GM21786 (cell line): ENCODE results near the gene CDHR2.
"Not testable (repeated sequence)": the region's sequence is repeated elsewhere in the genome, so short reads cannot be mapped to it uniquely, and the experiment has no call there.

Source experiments
- ATAC-seq: cut with Tn5 transposase; IDR thresholded peaks from one replicate; pipeline ENCODE4 v1.9.1; 2021; ENCODE audit not compliant: unreplicated experiment

CDHR2 gene

DNA sequence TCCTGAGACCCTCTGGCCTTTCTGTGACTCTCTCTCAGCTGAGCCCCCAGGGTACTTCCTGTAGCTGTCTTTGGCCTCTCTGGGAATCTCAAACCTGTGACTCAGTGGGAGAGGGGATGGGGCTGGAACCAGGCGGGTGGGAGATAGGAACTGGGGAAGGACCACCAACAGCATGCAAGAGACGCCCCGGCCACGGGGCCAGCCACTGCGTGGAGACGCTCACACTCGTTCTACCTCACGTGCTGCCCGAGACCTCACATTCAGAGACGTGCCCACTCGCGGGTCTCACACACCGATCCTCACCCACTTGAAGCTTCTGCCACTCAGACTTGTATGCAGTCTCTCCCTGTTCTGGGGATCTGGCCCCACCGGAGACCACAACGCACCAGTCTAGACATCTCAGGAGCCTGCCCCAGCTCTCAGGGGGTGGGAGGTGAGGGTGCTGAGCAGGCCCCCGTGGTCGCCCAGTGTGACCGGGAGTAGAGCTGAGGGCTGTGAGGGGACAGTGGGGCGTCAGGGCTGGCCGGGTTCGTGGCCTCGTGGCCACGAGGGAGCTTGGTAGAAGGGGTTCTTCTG, 47.0 kb downstream of the CDHR2 start:
- no peak for ATAC-seq

DNA sequence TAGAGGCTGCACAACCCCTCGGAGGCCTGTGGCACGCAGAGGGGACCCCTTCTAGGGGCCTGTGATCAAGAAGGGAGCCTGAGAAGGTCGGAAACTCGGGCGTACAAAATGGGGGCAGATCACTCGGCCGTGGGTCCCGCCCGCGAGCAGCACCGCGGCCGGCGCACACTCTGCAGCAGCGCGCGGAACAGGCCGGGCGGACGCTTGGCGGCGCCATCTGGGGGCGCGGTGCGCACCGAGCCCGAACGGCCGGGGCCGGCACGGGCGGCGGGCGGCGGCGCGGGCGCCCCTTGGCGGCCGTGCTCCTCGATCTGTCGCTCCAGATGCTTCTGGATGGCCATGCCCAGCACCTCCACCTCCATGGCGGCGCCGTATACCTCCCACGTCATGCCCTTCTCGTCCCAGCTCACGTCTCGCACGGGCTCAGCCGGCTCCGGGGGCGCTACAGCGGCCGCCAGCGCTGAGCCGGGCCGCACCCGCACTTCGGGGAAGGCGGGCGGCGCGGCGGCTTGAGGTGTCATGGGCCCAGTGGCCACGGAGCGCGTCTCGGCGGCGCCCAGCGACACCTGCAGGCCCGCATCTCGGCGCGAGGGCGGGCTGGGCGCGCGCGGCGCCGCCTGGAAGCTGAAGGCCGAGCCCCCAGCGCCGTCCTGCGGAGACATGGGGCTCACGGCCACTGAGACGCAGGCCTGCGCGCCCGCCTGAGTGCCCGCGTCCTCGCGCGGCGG, 47.7 kb downstream of the CDHR2 start:
- ATAC-seq: peak; percentile 63

DNA sequence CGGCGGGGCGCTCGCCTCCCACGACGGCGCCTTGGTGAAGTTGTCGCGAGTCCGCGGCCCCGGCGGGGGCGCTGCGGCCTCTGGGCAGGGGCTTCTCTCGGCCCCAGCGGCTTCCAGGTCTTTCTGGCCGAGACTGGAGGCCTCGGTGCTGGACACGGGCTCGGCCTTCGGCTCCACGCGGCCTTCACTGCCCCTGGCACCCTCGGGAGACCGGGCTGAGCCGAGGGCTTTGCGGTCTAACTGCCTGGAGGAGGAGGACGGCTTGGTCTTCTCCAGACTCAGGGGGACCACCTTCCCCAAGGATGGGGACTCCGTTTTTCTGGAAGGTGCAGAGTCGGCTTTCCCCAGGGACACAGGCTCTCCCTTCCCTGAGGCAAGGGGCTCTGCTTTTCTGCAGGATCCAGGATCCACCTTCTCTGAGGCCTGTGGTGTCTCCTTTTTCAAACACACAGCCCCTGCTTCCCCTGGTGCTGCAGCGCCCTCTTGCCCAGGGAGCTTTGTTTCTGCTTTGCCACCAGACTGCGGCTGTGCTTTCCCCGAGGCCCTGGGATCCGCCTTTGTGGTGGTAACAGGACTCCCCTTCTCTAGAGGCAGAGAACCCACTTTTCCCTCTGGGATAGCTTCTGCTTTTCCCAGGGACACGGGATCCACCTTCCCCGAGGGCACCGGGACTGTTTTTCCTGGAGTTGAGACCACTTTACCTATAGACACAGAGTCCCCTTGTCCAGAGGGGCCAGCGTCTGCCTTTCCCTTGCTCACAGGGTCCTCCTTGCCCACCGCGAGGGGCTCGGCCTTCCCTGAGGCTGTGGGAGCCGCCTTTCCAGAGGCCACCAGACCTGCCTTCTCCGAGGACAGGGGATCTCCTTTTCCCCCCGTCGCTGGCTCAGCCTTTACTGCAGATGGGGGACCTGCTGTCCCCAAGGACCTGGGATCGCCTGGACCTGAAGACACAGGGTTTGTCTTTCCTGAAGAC, 48.6 kb downstream of the CDHR2 start:
- no peak for ATAC-seq

DNA sequence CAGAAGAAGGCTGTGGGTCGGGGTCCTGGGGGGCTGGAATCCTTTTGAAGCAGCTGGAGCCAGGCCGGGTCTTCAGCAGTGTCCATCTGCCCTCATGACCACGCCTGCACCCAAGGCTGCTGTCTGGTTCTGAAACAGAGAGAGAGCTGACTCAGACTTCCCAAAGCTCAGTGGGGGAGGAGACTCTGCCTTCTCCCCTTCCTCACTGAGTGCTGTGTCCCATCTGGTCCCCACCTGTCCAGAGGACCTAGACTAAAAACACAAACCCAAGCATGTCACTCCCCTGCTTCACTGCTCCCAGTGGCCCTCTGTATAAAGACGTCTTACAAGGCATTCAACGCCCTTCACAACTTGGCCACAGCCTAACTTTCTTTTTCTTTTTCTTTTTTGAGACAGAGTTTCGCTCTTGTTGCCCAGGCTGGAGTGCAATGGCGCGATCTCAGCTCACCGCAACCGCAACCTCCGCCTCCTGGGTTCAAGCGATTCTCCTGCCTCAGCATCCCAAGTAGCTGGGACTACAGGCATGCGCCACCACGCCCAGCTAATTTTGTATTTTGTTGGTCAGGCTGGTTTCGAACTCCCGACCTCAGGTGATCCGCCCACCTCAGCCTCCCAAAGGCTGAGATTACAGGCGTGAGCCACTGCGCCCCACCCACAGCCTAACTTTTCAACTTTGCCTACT, 50.7 kb downstream of the CDHR2 start:
- not testable (repeated sequence) for ATAC-seq

DNA sequence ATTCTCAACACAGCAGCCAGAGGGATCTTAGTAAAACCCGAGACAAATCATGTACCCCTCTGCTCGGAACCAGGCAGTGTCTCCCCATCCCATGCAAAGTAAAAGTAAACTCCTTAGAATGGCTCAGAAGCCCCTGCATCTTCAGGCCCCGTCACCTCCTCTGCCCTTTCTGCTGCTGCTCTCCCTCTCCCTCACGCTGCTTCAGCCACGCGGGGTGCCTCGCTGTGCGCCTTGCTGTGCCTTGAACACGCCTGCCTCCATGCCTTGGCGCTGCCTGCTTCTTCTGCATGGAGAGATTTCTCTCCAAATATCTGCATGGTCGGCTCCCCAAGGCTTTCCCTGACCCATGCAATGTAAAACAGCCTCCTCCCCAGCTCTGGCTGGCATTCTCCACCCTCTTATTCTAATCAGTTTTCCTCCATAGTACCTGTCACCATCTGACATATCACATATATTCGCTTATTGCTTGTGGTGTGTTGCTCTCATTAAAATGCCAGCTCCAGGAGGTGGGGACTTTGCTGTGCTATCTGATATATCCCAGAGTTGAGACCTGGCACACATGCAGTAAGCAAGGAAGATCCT, 52.9 kb downstream of the CDHR2 start:
- no peak for ATAC-seq

DNA sequence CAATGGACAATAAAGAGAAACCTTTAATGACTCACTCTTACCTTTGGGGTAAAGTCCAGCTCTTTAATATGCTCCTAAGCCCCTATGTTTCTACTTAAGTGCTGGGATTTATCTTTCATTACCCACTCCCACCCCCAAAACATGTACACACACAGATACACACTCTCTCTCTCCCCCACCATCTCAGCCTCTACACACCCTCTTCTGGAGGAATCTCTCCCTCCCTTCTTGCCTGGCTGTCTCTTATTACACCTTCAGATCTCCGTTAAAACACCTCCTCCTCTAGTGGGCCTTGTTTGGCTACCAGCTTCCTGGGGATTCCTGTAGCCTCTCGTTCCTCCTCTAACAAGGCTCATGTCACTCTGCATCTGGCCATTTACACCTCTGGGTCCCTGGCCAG, 53.9 kb downstream of the CDHR2 start:
- ATAC-seq: no peak

DNA sequence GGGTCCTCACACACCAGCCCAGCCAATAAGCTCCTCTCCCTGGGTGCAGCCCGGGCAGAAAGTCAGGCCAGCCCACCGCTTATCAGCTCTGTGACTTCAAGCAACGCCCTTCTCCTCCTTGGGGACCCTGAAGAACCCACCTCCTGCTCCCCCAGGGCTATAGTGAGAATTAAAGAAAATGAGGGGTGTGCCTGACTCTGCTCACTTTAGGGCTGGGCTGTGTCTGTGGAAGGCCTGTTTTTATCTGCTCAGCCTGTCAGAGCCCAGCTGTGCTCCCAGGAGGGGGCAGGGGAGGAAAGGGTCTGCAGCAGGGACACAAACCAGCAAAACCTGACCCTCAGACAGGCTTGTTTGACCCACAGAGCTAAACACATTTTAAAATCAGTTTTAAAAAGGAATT, 56.9 kb downstream of the CDHR2 start:
- no peak for ATAC-seq

DNA sequence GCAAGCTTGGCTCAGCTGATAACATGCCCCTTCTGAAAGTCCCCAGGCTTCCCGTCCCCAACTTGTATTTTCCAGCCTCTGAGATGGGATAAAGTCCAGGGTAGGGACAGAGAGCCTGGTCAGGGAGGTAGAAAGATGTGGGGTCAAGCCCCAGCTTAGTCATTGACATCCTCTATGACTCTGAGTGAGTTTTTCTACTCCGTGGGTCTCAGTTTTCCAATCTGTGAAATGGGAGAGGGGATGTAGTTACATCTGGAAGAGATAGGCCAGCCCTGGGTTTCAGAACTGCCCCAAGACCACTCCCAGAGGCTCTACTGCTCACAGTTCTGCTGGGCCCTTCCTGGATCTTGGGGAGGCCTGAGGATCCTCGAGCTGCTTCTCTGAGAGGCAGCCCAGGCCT, 57.7 kb downstream of the CDHR2 start:
- ATAC-seq: no peak

DNA sequence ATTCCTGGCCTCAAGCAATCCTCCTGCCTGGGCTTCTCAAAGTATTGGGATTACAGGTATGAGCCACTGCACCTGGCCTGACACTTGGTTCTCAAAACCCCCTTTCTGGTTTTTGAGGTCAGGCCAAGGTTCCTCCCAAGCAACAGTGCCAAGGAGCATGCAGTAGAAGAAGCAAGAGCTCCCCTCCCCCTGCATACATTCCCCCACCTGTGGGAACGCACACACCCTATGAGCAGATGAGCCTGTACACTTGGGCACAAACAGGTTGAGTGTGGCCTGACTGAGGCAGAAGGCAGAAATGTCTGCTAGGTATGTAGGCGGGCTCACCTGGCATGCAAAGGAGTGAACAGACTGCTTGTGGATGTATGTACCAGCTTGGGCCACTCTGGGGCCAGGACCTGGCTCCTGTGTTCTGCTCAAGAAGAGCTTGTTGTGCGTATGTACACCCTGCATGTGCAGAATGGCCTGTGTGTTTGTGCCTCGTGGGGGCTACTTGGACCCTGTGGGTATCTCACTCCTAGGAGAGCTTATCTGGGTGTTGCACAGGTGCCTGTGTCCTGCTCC, 59.1 kb downstream of the CDHR2 start:
- ATAC-seq: no peak

DNA sequence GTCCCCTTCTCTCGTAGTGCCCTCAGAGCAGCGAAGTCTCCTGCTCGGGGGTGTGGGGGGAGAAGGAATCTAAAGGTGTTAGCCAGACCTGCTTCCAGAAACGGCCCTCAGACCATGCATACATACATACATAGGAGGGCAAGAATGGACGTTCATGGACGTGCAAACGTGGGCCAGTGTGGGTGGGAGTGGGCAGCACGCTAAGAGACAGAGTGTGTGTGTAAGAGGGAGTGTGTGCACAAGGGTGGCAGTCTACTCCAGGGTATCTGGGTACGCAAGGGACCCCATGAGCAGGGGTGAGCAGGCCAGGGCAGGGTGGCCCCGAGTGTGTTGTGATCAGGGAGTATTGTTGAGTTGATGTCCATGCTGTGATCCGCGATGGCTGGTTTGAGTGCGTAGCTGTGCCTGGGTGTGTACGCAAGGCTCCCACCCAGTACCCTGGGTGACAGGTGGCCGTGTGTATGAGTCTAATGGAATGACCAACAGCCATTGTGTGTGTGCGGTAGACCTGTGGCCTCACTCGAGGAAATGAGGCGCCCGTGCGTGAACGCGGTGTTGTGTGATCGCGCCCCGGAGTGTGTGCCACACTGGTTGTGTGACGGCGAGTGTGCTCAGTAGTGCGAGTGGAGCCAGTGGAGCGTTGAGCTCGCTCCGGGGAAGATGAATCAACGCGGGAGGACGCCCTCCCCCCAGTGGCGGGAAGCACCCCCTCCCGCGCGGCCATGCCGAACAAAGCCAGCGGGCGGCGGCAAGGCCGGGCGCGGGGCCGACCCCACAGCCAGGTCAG, 60.0 kb downstream of the CDHR2 start:
- ATAC-seq: peak; percentile 20

DNA sequence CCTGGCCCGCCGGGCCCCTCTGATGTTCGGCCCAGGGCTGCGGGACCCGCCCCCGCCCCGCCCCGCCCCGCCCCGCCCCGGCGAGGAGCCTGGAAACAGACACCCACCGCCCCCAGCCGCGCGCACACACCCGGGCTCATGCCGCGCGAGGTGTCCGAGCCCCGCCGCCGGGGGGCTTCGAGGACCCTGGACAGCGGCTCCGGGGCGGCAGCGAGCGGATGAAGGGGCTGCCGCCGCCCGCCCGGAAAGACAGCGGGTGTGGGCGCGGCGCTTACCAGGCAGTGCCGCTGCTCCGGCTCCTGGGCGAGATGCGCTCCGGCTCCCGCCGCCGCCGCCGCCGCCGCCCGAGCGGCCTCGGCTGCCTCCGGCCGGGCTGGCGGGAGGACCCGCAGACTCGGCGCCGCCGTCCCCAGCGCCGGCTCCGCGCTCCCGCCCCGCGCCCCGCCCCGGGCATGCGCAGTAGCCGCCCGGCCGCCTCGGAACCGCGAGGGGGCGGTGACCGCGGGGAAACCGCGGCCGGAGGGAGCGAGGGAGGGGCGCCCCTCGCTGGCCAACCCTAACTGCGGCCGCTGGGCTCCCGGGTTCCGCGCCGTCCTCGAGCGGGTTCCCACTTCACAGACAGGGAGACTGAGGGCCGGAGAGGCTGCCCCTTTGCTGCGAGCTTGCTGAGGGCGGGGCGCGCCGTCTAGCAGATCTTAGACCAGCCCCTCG, 60.7 kb downstream of the CDHR2 start, which contains the start of gene GPRIN1:
GPRIN1 (minus strand) TSS at position 433 of the 711 bp plus-strand sequence. CDS start 10,322 bp downstream, outside the sequence.
- peak; percentile 63 for ATAC-seq

DNA sequence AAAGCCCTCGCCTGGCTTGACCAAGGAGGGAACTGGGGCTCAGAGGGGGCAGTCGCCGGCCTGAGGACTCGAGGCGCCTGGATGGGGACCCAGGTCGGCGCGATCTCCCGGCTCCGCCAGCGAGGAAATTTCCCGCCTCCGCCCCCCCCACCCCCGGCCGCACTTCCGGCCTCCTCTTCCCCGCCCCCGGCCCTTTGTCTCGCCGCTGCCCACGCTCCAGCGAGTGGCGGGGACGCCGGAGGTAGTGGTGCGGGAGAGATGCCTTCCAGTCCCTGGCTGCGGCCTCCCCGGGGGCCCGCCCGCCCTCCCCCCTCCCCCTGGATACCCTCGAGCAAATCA, 61.3 kb downstream of the CDHR2 start:
- ATAC-seq: no peak

DNA sequence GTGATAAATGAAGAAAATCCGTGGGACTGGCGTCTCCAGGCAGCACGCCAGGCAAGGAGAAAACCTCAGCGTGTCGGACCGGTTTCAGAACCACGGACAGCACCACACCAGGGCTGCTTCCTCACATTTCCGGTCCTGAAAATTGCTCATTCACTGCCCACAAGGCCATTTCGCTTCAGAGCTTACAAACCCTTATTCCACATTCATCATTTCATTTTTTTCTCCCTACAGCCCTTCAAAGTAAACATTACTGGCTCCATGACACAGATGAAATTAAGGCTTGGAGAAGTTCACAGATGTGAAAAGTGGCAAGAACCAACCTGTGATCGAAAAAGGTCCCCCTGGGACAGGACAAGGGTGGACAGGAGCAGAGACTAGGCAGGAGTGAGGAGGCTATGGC, 62.3 kb downstream of the CDHR2 start:
- ATAC-seq: no peak

DNA sequence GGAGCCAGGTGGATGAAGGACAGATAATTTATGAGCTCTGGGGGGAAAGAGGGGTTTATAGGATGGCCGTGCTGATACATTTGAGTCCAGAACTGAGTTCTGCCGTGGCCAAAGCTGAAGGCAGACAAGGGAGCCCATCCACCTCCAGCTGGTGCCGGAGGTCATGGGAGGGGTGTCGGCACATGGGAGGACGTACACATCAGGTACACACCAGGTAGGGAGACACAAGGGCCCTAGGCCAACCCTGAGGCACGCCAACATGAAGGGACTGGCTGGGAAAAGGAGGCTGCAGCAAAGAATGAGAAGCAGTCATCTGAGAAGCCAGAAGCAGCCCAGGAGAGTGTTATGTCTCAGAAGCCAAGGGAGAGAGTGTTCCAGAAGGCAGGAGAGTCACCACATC, 62.9 kb downstream of the CDHR2 start:
- ATAC-seq: no peak

DNA sequence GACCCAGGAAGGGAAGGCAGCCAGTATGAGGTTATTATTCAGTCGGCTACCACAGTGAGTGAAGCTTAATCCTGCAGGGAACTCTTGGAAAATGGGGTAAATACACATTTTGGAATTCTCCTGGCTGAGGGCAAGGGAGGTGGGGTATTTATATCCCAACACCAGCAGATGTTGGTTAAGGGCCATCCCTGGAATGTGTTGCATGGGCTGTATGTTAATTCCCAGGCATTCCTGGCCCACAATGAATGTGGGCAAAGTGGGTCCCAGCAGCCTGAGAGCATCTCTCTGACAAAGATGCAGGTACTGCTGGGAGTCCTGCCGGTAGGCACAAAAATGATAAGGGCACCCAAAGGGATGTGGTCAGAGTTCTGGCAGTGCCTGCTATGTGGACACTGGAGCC, 63.7 kb downstream of the CDHR2 start:
- ATAC-seq: no peak

DNA sequence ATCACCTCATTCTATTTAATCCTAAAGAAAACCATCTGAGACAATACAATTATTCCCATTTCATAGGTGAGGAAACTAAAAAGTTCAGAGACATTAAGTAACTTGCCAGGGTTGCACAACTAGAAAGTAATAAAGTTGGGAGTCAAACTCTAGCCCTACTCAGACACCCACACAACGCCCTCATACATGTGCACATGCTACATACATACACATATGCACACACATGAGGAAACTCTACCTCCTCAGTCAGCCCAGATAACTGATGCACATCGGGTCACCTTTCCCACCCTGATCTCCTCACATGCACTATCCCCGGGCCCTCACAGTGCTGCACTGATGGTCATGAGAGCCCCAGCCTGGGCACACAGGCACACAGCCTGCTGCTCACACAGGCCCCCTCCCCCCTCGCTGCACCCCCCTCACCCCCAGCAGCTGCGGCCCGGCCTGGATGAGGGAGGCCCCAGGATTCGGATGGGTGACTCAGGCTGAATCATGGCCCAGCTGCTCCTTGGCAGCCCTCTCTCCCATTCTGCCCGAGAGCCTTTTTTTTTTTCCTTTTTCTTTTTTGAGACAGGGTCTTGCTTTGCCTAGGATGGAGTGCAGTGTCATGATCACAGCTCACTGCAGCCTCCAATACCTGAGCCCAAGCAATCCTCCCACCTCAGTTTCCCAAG, 65.8 kb downstream of the CDHR2 start:
- ATAC-seq: no peak

DNA sequence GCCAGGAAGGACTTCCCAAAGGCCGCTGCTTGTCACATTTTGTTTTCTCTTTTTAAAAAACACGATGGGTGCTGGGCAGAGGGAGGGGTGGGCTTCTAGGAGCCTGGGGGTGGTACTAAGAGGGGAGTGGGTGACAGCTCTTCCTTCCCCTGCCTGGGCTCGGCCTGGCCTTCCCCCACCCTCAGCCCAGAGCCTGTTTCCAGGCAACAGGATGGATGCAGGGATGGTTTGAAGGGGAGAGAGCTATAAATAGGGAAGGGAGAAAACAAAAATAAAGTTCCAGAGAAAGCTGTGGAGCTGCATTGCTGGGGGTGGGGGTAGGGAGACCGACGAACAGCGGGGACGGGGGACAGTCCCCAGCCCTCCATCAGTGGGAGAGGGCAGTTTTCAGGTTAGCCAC, 67.4 kb downstream of the CDHR2 start:
- ATAC-seq: no peak

DNA sequence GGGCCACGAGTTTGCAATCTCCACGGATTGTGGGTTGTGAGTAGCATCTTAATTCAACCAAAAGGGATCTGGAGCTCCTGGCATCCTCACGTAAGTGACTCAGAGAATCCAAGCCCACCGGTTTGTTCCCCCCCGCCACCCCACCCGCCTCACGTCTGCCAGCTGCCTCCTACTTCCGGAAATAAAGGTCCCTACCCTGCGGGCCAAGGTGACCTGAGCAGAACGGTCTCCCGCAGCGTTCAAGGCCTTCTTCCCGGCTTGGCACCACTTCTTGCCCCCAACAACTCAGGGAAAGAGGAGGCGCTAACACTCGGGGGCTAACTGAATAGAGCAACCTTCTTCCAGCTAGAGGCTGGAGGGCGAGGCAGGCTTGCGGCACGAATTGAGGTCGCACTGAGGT, 69.6 kb downstream of the CDHR2 start:
- ATAC-seq: no peak

DNA sequence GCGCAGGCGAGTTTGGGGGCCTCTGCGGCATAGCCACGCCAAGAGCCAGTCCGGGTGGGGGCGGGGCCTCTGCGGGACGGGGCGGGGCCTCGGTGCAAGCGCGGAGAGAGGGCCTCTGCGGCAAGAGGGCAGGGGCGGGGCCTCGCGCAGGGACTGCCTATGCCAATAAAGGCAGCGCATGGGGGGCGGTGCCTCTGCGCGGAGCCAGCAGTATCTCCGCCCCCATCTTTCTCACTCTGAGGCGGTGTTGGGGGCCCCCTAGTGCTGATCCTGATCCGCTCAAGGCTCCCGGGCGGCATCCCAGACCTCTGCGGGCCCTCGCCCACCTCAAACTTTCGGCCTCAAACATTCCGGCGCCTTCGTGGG, 70.0 kb downstream of the CDHR2 start:
- ATAC-seq: peak; percentile 75
